Measurements from ENCODE around the gene FGGY.
"Not testable (repeated sequence)": the region's sequence is repeated elsewhere in the genome, so short reads cannot be mapped to it uniquely, and the experiment has no call there.

The FGGY gene

GRCh38 chr1:59577774-59578173 is 280.9 kb downstream of the FGGY start:
- Histone ChIP-seq H3K27ac (no peak overlapping the region), H3K4me3 (no peak overlapping the region)

DNA sequence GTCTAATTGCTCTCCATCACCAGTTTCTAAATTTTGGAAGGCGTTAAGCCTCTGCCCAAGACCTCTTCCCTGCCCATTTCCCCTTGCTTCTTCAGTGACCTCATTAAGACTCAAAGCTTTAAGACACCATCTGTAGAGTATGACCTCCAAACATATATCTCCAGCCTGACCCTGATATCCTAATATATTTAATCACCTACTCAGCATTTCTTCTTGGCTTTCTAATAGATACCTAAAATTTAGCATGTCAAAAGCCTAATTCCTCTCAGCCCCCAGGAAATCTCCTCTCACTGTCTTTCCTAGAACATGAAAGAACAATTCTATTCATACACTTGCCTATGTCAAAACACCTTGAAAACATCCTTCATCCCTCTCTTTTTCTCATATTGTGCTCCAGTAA is 282.3 kb downstream of the FGGY start:
- H3K27ac ChIP-seq = no peak overlapping the region
- no peak overlapping the region for H3K4me3 ChIP-seq

DNA sequence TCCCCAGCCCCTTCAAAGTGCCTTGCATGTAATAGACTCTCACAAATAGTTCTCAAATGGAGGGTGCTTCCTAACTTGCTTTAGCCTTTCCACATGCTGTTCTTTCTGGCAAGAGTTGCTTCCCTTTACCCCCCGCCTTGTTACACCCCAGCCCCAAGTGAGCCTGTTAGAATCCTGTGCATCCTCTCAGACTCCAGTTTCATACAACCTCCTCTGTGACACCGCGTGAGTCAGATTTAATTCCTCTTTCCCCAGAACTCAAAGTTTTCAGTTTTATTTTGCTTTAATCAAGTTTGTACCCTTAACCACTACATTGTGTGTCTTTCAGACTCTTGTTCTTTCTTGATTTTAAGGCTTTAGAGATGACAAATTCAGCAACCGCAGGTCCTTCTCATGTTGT is 283.4 kb downstream of the FGGY start:
- Histone ChIP-seq H3K4me3 (no peak overlapping the region), H3K27ac (no peak overlapping the region)

DNA sequence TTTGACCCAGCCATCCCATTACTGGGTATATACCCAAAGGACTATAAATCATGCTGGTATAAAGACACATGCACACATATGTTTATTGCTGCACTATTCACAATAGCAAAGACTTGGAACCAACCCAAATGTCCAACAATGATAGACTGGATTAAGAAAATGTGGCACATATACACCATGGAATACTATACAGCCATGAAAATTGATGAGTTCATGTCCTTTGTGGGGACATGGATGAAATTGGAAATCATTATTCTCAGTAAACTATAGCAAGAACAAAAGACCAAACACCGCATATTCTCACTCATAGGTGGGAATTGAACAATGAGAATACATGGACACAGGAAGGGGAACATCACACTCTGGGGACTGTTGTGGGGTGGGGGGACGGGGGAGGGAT is 295.5 kb downstream of the FGGY start:
- H3K4me3 ChIP-seq, H3K27ac ChIP-seq: not testable (repeated sequence)

- no peak overlapping the region for H3K4me3 ChIP-seq
- no peak overlapping the region for H3K27ac ChIP-seq
Measured at GRCh38 chr1:59592924-59593323, 296.0 kb downstream of the FGGY start.

DNA sequence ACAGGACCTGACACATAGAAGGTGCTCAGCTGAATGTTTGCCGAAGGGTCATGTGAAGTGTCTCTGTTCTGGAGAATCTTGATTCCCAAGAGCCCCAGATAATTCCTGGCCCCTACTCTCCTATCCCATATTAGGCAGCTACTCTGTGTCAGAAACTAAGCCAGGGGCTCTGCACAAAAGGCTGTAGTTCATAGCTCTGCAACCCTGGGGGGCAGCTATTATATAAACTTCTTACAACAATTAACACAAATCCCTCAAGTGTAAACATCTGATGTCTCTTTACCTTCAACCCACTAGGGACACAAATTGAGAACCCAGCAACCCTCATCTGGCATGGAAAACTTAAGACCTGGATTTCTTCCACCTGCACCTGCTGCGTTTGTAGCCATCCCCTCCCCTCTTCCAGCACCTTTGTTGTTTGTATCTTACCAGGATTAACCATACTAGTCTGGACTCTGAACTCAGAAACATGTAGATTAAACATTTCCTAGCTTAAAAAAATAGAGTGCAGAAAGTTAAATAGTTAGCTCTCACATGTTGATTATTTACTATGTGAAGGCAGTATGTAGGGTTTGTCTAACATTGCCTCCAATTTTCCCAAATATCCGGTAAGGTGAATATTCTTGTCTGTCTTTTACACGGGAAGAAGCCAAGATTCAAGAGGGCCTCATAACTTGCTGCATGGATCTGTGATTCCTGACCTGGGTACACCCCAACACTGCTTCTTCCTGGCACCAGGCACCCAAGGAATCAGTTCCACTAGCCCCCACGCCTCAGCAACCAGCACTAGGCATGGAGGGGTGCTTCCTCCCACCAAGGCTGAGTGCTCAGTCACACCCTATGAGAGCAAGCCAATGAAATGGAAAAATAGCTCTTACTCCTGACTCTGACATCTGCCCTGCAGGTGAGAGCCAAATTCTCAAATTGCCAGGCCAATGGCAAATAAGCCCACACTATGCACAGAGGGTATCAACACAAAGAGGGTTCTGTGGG is 297.2 kb downstream of the FGGY start:
- Histone ChIP-seq H3K27ac (no peak overlapping the region), H3K4me3 (no peak overlapping the region)

- H3K27ac ChIP-seq = peak overlapping the region in 12 of 21 experiments; percentile 20 to 75 (median 46)
- no peak overlapping the region for H3K4me3 ChIP-seq
Measured at GRCh38 chr1:59595774-59596173, 298.9 kb downstream of the FGGY start.

DNA sequence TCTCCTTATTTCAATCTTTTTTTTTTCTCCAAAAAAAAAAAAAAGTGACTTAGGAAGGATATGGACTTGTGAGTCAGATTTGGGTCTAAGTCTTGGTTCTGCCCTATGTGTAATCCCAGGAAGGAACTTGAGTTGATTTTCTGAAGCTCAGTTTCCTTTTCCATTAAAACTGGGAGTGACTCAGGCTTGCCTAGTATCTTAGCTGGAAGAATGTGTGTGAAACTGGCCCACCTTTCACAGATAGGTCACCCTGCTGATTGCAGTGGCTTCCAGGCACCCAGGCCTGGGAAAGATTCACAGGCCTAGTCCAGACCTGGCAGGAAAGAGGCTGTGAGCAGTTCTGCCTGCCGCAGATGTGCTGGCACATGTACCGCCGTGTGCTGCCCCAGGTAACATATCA is 299.5 kb downstream of the FGGY start:
- Histone ChIP-seq H3K4me3 (no peak overlapping the region), H3K27ac (peak overlapping the region in 17 of 21 experiments; percentile 20 to 75 (median 53))

GRCh38 chr1:59596956-59597355 is 300.1 kb downstream of the FGGY start:
- no peak overlapping the region for H3K4me3 ChIP-seq
- peak overlapping the region in 13 of 21 experiments; percentile 20 to 75 (median 64) for H3K27ac ChIP-seq

DNA sequence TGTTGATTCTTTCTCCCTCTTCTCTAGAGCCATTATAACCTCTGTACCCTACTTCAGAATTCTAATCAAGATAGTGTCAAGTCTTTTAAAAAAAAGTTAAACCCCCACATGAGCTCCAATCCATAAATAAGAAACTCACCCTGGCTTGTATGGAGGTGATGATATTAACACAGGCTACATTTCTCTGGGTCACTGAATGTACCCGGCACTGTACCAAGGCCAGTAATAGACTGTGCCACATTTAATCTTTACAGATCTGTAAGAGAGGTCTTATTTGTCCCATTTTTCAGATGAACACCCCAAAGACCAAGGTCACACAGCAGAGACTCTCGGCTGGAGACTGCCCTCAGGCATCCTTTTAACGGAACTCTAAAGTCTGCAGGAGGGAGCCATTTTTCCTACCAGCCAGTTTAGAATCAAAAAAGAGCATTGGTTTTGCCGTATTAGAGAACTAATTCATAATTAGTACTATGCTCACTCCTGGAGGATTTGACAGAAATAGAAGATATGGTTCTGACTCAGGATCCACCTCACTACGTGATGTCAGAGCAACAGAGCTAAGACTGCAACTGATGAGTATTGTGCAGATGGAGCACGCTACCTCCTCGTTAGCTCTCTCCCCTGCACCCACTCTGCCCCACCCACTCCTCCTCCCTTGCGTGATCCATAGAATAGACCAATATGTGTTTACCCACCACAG is 300.7 kb downstream of the FGGY start:
- H3K4me3 ChIP-seq = no peak overlapping the region
- no peak overlapping the region for H3K27ac ChIP-seq

- Histone ChIP-seq H3K27ac (no peak overlapping the region), H3K4me3 (no peak overlapping the region)
Measured at GRCh38 chr1:59598120-59598440, 301.2 kb downstream of the FGGY start.

GRCh38 chr1:59601041-59601441 is 304.1 kb downstream of the FGGY start:
- Histone ChIP-seq H3K4me3 (no peak overlapping the region), H3K27ac (no peak overlapping the region)

DNA sequence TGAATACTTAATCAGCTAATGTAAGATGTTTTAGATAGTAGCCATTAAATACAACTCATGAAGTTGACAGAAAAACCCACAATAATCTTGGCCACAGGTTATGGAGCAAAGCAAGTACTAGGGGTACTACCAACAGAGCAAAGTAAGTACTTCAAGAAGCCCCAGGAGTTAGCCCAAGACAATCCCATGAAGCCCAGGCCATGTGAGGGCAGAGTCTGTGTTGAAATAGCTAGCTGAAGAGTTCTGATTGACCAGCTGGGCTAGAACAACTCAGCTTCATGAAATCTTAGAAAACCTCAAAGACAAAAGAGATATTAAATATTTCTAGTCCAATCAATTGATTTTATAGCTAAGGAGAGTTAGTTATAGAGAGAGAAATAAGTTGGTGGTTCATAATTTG is 304.9 kb downstream of the FGGY start:
- Histone ChIP-seq H3K27ac (no peak overlapping the region), H3K4me3 (no peak overlapping the region)

- no peak overlapping the region for H3K27ac ChIP-seq
- no peak overlapping the region for H3K4me3 ChIP-seq
Measured at GRCh38 chr1:59604191-59604590, 307.3 kb downstream of the FGGY start.

DNA sequence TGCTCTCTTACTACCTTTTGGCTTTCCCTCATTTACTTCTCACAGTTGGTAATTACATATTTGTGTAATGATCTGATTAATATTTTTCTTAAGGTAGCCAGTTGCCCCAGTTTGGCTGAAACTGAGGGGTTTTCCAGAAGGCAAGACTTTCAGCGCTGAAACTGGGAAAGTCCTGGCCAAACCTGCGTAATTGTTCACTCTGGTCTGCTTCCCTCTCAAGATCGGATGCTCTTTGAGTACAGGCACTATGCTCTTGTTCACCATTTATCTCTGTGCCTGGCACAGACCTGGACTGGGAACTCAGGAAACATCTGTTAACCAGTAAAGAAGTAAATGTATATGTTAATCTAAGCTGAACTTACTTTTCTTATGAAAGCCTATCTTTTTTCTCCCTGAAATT is 308.3 kb downstream of the FGGY start:
- H3K4me3 ChIP-seq = no peak overlapping the region
- H3K27ac ChIP-seq = no peak overlapping the region

GRCh38 chr1:59605761-59606160 is 308.9 kb downstream of the FGGY start:
- no peak overlapping the region for H3K4me3 ChIP-seq
- H3K27ac ChIP-seq = no peak overlapping the region

GRCh38 chr1:59609245-59609644 is 312.4 kb downstream of the FGGY start:
- no peak overlapping the region for H3K4me3 ChIP-seq
- H3K27ac ChIP-seq = no peak overlapping the region

- H3K4me3 ChIP-seq, H3K27ac ChIP-seq: not testable (repeated sequence)
Measured at GRCh38 chr1:59610499-59610898, 313.6 kb downstream of the FGGY start.

DNA sequence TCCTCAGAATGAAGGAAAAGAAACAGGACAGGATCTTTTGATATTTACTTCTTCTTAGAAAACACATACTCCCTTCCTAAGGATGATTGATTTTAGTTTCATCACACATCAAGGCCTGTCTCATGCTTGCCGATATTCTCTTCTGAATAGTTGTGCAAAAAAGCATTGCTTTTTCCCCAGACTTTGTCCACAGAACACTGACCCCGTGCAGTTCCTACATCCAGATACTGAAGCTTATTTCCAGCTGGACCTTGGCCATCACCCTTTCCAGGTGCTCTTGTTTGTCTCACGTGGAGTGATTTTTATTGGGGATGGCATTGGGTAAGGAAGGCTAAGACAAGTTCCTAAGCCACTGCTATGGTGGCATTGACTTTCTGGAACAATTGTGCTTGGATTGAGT is 320.5 kb downstream of the FGGY start:
- Histone ChIP-seq H3K4me3 (no peak overlapping the region), H3K27ac (no peak overlapping the region)

DNA sequence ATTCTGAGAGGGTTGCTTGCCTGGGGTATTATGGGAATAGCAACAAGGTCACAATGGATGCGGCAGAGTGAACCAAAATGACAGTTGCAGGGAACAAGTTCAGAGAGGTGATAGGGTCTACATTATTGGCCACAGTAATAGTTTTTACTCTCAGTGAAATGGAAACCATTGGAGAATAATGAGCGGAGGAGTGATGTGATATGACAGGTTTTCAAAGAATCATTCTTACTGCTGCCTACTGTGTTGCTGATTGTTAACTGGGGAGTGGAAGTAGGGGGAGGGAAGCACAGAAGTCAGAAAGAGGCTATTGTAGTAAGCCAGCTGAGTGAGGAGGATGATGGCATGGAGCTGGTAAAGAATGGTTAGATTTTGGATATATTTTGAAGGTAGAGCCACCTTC is 322.7 kb downstream of the FGGY start:
- H3K27ac ChIP-seq = no peak overlapping the region

GRCh38 chr1:59625384-59625783 is 328.5 kb downstream of the FGGY start:
- no peak overlapping the region for H3K27ac ChIP-seq
- H3K4me3 ChIP-seq = no peak overlapping the region

More for the DNA sequence above, 322.7 kb downstream of the FGGY start:
- H3K4me3 ChIP-seq = no peak overlapping the region
